GM12891 (cell line): ENCODE data around the gene TNFAIP8L3.

Experiments used
- POLR2A ChIP-seq: IDR thresholded peaks from 2 replicates; pipeline ENCODE4 v1.6.1; 2011; ENCODE audit warnings: low read depth, low read length, control low read depth
- POLR2AphosphoS5 ChIP-seq: IDR thresholded peaks from 2 replicates; pipeline ENCODE4 v1.6.1; 2011; ENCODE audit warnings: low read depth, low read length, control low read depth
- TAF1 ChIP-seq: IDR thresholded peaks from 2 replicates; pipeline ENCODE4 v1.6.1; 2011; ENCODE audit warnings: low read depth, low read length, control low read depth

GRCh38 chr15:51132384-51133139, 37.9 kb upstream of the TNFAIP8L3 start:
- TF ChIP-seq POLR2A (no peak), POLR2AphosphoS5 (no peak), TAF1 (no peak)
